Measurements from ENCODE around the gene FBXO21.

Gene FBXO21

DNA sequence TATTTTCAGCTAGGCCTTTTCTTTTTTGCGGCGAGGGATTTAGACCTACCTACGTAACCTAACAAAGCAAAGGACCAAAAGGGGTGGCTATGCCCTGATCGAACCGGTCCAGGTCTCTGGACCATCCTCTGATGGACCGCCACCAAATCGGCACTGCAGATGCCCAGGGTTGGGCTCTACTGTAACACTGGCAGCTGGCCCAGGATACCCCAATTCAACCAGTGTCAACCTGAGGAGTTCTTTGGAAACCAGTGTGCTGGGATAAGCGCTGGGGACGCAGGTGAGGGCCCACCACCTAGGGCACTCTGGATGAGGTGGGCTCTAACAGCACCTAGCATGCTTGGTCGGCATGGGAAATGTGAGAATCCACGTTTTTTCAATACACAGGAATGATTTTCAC lies 32.2 kb downstream of the FBXO21 start:
- H3K27ac ChIP-seq (ENCODE audit: insufficient read depth, low read length, poor library complexity, severe bottlenecking) = no peak overlapping the region
- H3K4me1 ChIP-seq (ENCODE audit: control insufficient read depth, insufficient read depth, low read length, poor library complexity, severe bottlenecking) = no peaks in the 10 kb centered on the region
- H3K27me3 ChIP-seq (replicated peaks; ENCODE audit: control insufficient read depth, insufficient read depth, low read length, poor library complexity, severe bottlenecking) = no peaks in the 10 kb centered on the region
- no peak for DNase-seq
- H3K4me3 ChIP-seq (ENCODE audit: insufficient read depth, low read depth, low read length, poor library complexity, severe bottlenecking) = no peak overlapping the region
- H3K36me3 ChIP-seq (ENCODE audit: control insufficient read depth, insufficient read depth, low read length) = peaks cover 93% of the 10 kb centered on the region
- no peaks in the 10 kb centered on the region for H3K9me3 ChIP-seq (ENCODE audit: control insufficient read depth, low read length)

DNA sequence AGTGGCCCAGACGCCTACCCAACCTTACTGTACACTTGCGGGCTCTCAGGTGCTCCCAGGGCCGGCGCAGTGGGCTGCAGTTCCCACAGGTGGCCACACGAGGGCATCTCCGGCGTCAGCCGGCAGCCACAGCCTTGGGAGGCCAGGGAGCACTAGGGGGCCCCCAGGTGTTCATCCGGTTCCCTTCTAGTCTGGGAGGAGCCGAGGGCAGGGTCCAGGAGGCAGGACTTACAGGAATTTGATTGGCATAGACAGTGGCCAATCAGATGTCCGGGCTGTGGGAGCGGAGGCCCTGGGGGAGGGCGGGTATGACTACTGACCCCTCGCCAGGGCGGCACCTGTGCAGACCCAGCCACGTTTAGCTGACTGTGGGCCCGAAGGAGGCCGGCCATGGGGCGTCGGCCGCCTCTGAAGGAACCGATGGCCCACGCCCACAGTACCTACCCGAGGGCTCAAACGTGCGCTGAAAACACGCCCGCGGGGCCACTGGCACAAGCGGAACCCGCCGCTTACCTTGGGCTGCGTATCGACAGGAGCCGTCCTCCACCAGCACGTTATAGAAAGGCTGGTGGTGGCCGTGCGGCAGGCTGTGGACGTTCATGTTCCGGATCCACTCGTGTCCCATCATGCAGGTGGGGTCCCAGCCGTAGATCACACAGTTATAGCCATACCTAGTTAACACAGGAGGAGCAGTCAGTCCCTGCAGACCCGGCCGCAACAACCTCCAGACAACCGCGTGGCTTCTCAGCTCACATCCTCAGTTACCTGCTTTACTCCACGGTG lies 34.8 kb downstream of the FBXO21 start:
- Histone ChIP-seq H3K4me3 (ENCODE audit: insufficient read depth, low read depth, low read length, poor library complexity, severe bottlenecking) (no peak overlapping the region), H3K9me3 (ENCODE audit: control insufficient read depth, low read length) (no peaks in the 10 kb centered on the region), H3K27me3 (replicated peaks; ENCODE audit: control insufficient read depth, insufficient read depth, low read length, poor library complexity, severe bottlenecking) (no peaks in the 10 kb centered on the region), H3K36me3 (ENCODE audit: control insufficient read depth, insufficient read depth, low read length) (peaks cover 80% of the 10 kb centered on the region), H3K27ac (ENCODE audit: insufficient read depth, low read length, poor library complexity, severe bottlenecking) (no peak overlapping the region), H3K4me1 (ENCODE audit: control insufficient read depth, insufficient read depth, low read length, poor library complexity, severe bottlenecking) (no peaks in the 10 kb centered on the region)
- peak; percentile 46 to 57 (median 48) for DNase-seq

DNA sequence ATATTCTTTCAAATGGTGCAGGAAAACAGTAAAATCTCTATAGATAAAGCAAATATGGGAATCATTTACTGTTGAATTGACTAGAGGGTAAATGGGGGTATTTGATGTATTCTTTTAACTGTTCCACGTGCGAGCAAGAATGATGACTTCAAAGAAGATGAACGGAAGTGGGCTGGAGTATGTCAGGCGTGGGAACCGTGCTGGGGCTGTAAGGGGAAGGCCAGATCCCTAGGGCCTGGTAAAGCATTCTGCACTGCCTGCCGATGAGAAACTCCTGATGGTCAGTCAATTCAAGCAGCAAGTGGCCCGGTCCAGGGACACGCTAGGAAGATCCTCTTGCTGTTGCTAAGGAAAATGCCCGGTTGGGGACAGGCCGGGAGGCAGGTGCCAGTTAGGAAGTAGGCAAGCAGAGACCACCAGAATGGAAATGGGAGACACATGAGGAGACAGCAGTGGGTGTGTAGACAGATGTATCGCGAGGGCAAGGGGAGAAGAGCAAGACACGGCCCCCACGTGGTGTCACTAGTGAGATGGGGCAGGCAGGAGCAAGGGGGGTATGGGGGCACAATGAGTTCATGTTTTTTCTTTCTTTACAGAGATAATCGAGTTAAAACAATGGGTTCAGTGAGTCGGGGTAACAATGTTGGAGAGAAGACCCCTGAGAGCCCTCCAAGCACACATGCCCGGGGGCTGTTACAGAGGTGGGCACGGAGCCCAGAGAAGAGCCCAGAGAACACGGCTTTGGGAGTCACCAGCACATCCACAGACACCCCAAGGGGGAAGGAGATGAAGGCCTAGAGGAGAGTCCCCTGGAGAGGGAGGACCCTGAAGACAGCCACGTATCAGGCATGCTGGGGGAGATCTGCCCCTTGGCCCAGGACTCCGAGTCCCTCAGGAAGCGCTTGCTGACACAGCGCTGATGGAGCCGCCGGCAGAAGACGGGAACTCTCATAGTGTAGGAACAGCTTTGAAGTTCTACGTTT lies 37.2 kb downstream of the FBXO21 start:
- no peak overlapping the region for H3K27ac ChIP-seq (ENCODE audit: insufficient read depth, low read length, poor library complexity, severe bottlenecking)
- H3K4me1 ChIP-seq (ENCODE audit: control insufficient read depth, insufficient read depth, low read length, poor library complexity, severe bottlenecking) = no peaks in the 10 kb centered on the region
- H3K27me3 ChIP-seq (replicated peaks; ENCODE audit: control insufficient read depth, insufficient read depth, low read length, poor library complexity, severe bottlenecking) = no peaks in the 10 kb centered on the region
- no peak for DNase-seq
- H3K9me3 ChIP-seq (ENCODE audit: control insufficient read depth, low read length) = no peaks in the 10 kb centered on the region
- H3K4me3 ChIP-seq (ENCODE audit: insufficient read depth, low read depth, low read length, poor library complexity, severe bottlenecking) = no peak overlapping the region
- peaks cover 77% of the 10 kb centered on the region for H3K36me3 ChIP-seq (ENCODE audit: control insufficient read depth, insufficient read depth, low read length)

DNA sequence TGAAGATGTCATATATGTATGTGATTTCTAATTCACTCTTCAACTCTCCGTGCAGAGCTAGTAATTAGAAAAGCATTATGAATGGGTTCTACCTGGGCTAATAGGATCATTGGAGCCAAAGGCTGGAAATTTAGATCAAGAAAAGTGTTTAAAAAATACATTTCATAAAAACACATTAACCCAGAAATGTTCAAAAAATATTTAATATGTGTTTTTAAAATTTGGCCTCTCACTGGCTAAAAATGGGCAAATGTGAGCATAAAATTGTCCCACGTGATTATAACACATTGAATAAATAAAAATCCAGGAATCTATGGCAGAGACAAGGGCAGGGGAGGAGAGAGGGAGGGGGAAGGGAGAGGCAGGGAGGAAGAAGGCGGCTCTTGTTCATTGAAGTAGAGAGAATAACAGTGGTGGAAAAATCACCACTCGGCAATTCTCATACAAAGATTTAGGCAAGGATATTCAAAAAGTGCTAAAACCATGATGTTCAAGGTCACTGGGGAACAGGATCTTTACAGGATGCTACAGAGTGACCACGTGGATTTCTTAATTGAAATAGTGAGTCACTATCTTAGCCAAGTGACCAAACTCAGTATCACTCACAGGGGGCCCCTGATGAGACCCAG lies 38.8 kb downstream of the FBXO21 start:
- H3K36me3 ChIP-seq (ENCODE audit: control insufficient read depth, insufficient read depth, low read length) = peaks cover 65% of the 10 kb centered on the region
- H3K4me1 ChIP-seq (ENCODE audit: control insufficient read depth, insufficient read depth, low read length, poor library complexity, severe bottlenecking) = no peaks in the 10 kb centered on the region
- no peak overlapping the region for H3K4me3 ChIP-seq (ENCODE audit: insufficient read depth, low read depth, low read length, poor library complexity, severe bottlenecking)
- H3K27ac ChIP-seq (ENCODE audit: insufficient read depth, low read length, poor library complexity, severe bottlenecking) = no peak overlapping the region
- no peaks in the 10 kb centered on the region for H3K9me3 ChIP-seq (ENCODE audit: control insufficient read depth, low read length)
- H3K27me3 ChIP-seq (replicated peaks; ENCODE audit: control insufficient read depth, insufficient read depth, low read length, poor library complexity, severe bottlenecking) = no peaks in the 10 kb centered on the region
- no peak for DNase-seq

DNA sequence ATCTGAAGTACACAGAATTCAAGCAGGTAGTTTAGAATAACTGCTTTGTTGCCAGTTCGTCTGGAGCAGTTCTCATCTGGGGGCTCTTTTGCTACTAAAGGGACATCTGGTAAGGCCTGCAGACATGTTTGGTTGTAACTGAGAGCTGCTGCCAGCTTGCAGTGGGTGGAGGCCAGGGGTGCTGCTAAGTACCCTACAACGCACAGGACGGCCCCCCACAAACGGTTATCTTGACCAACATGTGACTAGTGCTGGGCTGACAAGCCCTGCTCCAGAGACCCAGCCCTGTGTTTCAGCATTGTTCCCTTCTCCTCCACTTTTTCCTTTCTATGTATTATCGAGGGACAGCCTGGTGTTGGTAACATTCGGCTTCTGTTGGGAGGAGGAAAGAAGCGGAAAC lies 40.8 kb downstream of the FBXO21 start:
- Histone ChIP-seq H3K36me3 (ENCODE audit: control insufficient read depth, insufficient read depth, low read length) (peaks cover 58% of the 10 kb centered on the region), H3K9me3 (ENCODE audit: control insufficient read depth, low read length) (no peaks in the 10 kb centered on the region), H3K4me3 (ENCODE audit: insufficient read depth, low read depth, low read length, poor library complexity, severe bottlenecking) (no peak overlapping the region), H3K27ac (ENCODE audit: insufficient read depth, low read length, poor library complexity, severe bottlenecking) (no peak overlapping the region), H3K27me3 (replicated peaks; ENCODE audit: control insufficient read depth, insufficient read depth, low read length, poor library complexity, severe bottlenecking) (no peaks in the 10 kb centered on the region), H3K4me1 (ENCODE audit: control insufficient read depth, insufficient read depth, low read length, poor library complexity, severe bottlenecking) (no peaks in the 10 kb centered on the region)
- no peak for DNase-seq

DNA sequence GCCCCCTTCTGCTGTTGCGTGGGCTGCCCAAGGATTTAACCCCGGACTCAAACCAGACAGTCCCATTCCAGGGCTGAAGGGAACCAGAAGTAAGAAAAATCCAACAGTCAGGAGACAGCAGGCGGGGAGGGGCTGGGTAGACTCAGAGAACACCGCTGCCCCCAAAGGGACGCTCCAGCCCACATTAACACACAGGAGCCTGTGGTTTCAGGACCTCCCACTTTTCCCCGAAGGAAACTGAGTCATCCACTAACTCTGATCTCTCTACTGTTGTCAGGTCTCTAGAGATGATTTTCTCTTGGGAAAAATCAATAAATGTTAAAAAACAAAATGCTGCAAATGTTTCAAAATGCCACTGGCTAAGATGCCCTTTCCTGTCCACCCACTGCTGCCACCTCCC lies 41.6 kb downstream of the FBXO21 start:
- no peaks in the 10 kb centered on the region for H3K27me3 ChIP-seq (replicated peaks; ENCODE audit: control insufficient read depth, insufficient read depth, low read length, poor library complexity, severe bottlenecking)
- H3K27ac ChIP-seq (ENCODE audit: insufficient read depth, low read length, poor library complexity, severe bottlenecking) = no peak overlapping the region
- H3K36me3 ChIP-seq (ENCODE audit: control insufficient read depth, insufficient read depth, low read length) = peaks cover 59% of the 10 kb centered on the region
- no peaks in the 10 kb centered on the region for H3K4me1 ChIP-seq (ENCODE audit: control insufficient read depth, insufficient read depth, low read length, poor library complexity, severe bottlenecking)
- H3K9me3 ChIP-seq (ENCODE audit: control insufficient read depth, low read length) = no peaks in the 10 kb centered on the region
- no peak for DNase-seq
- no peak overlapping the region for H3K4me3 ChIP-seq (ENCODE audit: insufficient read depth, low read depth, low read length, poor library complexity, severe bottlenecking)

DNA sequence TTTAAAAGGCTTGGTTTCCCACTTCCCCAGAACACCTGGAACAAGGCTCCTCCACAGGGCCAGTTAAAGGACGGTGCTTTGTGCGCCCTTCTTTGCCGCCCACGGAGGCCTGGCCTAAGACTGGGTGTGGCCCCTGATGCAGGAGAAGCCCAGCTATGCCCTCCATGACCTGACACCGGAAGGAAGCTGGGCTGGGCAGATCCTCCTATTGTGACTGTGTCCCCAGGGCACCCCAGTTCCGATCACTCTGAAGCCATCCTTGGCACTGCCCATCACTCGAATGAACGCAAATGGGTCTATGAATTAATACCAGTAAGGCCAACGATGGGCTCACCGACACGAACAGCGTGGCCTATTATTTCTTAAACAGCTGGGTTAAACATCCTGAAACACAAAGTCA lies 42.6 kb downstream of the FBXO21 start:
- no peak overlapping the region for H3K27ac ChIP-seq (ENCODE audit: insufficient read depth, low read length, poor library complexity, severe bottlenecking)
- H3K4me1 ChIP-seq (ENCODE audit: control insufficient read depth, insufficient read depth, low read length, poor library complexity, severe bottlenecking) = no peaks in the 10 kb centered on the region
- no peaks in the 10 kb centered on the region for H3K27me3 ChIP-seq (replicated peaks; ENCODE audit: control insufficient read depth, insufficient read depth, low read length, poor library complexity, severe bottlenecking)
- H3K36me3 ChIP-seq (ENCODE audit: control insufficient read depth, insufficient read depth, low read length) = peaks cover 58% of the 10 kb centered on the region
- H3K4me3 ChIP-seq (ENCODE audit: insufficient read depth, low read depth, low read length, poor library complexity, severe bottlenecking) = no peak overlapping the region
- no peaks in the 10 kb centered on the region for H3K9me3 ChIP-seq (ENCODE audit: control insufficient read depth, low read length)
- DNase-seq = no peak

DNA sequence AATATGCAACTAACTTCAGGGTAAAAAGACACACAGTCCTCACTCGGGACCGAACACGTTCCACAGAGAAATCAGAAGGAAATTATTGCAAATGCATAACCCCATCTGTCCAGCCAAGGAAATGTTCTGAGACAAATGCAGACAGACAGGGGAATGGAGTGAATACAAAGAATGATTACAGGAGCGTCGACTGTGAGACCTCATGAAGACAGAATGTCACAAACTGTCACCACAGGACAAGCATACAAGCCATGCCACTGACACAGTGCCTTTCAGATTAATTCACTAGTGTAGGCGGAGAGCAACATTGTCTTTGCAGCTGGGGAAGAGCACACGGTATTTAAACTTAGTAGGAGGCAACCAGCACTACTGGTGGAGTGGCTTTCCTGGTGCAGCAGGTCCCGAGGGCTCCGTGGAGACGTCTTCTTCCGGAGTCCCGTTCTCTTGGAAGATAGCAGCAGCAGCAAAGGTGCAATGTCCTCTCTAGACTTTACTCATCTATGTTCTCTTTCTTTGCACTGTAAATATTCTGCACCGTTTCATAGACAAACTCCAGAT lies 44.6 kb downstream of the FBXO21 start:
- Histone ChIP-seq H3K9me3 (ENCODE audit: control insufficient read depth, low read length) (no peaks in the 10 kb centered on the region), H3K4me3 (ENCODE audit: insufficient read depth, low read depth, low read length, poor library complexity, severe bottlenecking) (no peak overlapping the region), H3K27me3 (replicated peaks; ENCODE audit: control insufficient read depth, insufficient read depth, low read length, poor library complexity, severe bottlenecking) (no peaks in the 10 kb centered on the region), H3K4me1 (ENCODE audit: control insufficient read depth, insufficient read depth, low read length, poor library complexity, severe bottlenecking) (no peaks in the 10 kb centered on the region), H3K27ac (ENCODE audit: insufficient read depth, low read length, poor library complexity, severe bottlenecking) (no peak overlapping the region), H3K36me3 (ENCODE audit: control insufficient read depth, insufficient read depth, low read length) (peaks cover 49% of the 10 kb centered on the region)
- DNase-seq = no peak

DNA sequence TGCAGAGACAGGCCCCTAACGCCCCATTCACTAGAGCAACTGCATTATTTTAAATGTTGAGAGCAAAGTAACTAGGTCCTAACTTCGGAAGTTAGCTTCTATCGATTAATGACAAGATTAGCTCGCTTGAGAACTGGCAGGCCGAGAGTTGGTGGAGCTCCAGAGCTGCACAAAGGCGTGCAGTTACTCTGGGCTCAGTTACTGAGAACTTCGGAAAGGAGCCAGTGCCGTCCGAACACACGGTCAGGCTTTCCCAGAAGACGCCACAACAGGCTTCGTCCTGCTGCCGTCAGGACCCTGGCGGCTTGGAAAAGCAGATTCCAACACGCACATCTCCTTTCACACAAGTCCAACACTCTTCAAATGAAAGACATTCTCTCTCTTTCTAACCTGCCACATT lies 45.7 kb downstream of the FBXO21 start:
- no peaks in the 10 kb centered on the region for H3K27me3 ChIP-seq (replicated peaks; ENCODE audit: control insufficient read depth, insufficient read depth, low read length, poor library complexity, severe bottlenecking)
- H3K36me3 ChIP-seq (ENCODE audit: control insufficient read depth, insufficient read depth, low read length) = peaks cover 43% of the 10 kb centered on the region
- no peak overlapping the region for H3K4me3 ChIP-seq (ENCODE audit: insufficient read depth, low read depth, low read length, poor library complexity, severe bottlenecking)
- no peak overlapping the region for H3K27ac ChIP-seq (ENCODE audit: insufficient read depth, low read length, poor library complexity, severe bottlenecking)
- no peaks in the 10 kb centered on the region for H3K9me3 ChIP-seq (ENCODE audit: control insufficient read depth, low read length)
- H3K4me1 ChIP-seq (ENCODE audit: control insufficient read depth, insufficient read depth, low read length, poor library complexity, severe bottlenecking) = no peaks in the 10 kb centered on the region
- no peak for DNase-seq
